Tibial artery (tissue), 4 donors: ENCODE data around the gene RELCH.

ENCODE experiments used
- DNase-seq, 2 donors: peaks; one replicate each; pipeline ENCODE4 v3.0.0-alpha.2; 2019
- H3K27ac ChIP-seq, 2 donors: fragments of 200-600 bp; sonication (generic) in 1 of 2; 1 replicate in 1 of 2; 2 replicates in 1 of 2; pipeline ENCODE4 v1.5.1; 2018 to 2019; ENCODE audit warnings: mild to moderate bottlenecking in 1 of 2
- H3K27me3 ChIP-seq, 2 donors: fragments of 200-600 bp; sonication (generic) in 1 of 2; one replicate each; pipeline versions ENCODE4 v1.5.1 to v1.6.0; 2016 to 2019
- H3K36me3 ChIP-seq, 3 donors: fragments of 200-600 bp; sonication (generic) in 2 of 3; one replicate each; pipeline ENCODE4 v1.5.1; 2016 to 2019; ENCODE audit warnings: mild to moderate bottlenecking in 2 of 3
- H3K4me1 ChIP-seq, 4 donors: fragments of 200-600 bp; sonication (generic) in 2 of 4; 1 replicate in 3 of 4; 2 replicates in 1 of 4; pipeline ENCODE4 v1.5.1; 2016 to 2019
- H3K4me3 ChIP-seq, 2 donors: fragments of 200-600 bp; sonication (generic) in 1 of 2; 1 replicate in 1 of 2; 2 replicates in 1 of 2; pipeline ENCODE4 v1.5.1; 2018 to 2019; ENCODE audit warnings: mild to moderate bottlenecking in 2 of 2
- H3K9me3 ChIP-seq, 3 donors: fragments of 200-600 bp; sonication (generic) in 1 of 3; one replicate each; pipeline ENCODE4 v1.5.1; 2016 to 2019
- intact Hi-C: fragments of 100-400 bp; cut with DNase I; formaldehyde crosslinking; loops from one replicate; pipeline ENCODE4 v1.15.0; 2023; ENCODE audit warnings: low total_unique reads
- TF ChIP-seq, protein P1 (sequence below), 2 experiments: fragments of 200-600 bp in 1 of 2; fragments of 450-650 bp in 1 of 2; IDR thresholded peaks; one replicate each; pipeline ENCODE4 v1.5.1; 2017 to 2019; ENCODE audit warnings: antibody characterized with exemption in 2 of 2, mild to moderate bottlenecking in 1 of 2, moderate library complexity in 1 of 2

The RELCH gene

DNA sequence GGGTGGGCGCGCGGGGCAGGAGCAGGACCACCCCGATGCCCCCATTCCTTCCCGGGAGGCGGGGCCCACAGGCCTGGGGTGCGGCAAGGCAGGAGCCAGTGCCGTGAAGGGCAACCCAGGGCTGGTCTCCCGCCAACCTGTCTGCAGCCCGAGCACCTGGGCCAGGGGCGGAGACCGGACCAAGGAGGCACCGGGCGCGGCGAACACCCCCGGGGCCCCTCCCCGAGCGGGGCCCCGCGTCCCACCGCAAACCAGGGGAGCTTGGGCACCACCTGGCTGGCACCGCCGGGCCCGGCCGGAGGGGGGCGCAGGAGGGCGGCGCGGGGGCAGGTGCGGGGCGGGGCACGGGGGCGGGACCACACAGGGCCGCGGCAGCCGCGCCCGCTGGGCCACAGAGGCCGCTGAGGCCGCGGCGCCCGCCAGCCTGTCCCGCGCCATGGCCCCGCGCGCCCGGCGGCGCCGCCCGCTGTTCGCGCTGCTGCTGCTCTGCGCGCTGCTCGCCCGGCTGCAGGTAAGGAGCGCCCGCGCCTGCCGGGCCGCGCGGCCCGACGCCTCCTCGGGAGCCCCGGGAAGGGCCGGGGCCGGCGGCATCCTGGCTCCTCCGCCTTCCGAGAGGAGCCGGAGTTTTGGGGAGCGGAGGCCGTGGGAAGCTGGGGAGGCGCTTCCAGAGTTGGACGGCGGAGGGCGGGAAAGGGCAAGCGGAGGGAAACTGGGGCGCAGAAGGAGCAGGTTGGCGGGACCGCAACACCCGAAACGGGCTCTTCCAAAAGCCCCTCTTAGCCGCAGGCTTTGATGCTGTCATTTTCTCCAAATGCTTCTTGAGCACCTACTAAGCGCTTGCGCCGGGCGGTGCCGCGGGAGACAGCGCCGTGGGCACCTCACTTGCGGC lies 138.1 kb downstream of the RELCH start, which contains the start of gene TNFRSF11A:
Gene TNFRSF11A, plus strand, starts transcription at position 394 of the 889 bp plus-strand sequence. Its CDS starts 43 bp downstream, at position 437.
- Histone ChIP-seq H3K9me3 (no peaks in the 10 kb centered on the region), H3K27ac (no peak within 1 kb of the TSS), H3K4me3 (peak within 1 kb of the TSS; percentile 47 to 48), H3K27me3 (peaks cover 0 to 59% of the 10 kb centered on the region in 2 donors), H3K4me1 (peaks cover 0 to 40% (median 18%) of the 10 kb centered on the region in 4 donors), H3K36me3 (no peaks in the 10 kb centered on the region)
- no peak for DNase-seq
- TF ChIP-seq, protein P1, sequence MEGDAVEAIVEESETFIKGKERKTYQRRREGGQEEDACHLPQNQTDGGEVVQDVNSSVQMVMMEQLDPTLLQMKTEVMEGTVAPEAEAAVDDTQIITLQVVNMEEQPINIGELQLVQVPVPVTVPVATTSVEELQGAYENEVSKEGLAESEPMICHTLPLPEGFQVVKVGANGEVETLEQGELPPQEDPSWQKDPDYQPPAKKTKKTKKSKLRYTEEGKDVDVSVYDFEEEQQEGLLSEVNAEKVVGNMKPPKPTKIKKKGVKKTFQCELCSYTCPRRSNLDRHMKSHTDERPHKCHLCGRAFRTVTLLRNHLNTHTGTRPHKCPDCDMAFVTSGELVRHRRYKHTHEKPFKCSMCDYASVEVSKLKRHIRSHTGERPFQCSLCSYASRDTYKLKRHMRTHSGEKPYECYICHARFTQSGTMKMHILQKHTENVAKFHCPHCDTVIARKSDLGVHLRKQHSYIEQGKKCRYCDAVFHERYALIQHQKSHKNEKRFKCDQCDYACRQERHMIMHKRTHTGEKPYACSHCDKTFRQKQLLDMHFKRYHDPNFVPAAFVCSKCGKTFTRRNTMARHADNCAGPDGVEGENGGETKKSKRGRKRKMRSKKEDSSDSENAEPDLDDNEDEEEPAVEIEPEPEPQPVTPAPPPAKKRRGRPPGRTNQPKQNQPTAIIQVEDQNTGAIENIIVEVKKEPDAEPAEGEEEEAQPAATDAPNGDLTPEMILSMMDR (IDR thresholded peaks at IDR 0.05), result peak in 1 of 2 experiments; percentile 6
- intact Hi-C loops, result loop anchor here (5.0 kb wide), 1 partner anchor 257 kb away; no protein-coding TSS in a partner anchor

DNA sequence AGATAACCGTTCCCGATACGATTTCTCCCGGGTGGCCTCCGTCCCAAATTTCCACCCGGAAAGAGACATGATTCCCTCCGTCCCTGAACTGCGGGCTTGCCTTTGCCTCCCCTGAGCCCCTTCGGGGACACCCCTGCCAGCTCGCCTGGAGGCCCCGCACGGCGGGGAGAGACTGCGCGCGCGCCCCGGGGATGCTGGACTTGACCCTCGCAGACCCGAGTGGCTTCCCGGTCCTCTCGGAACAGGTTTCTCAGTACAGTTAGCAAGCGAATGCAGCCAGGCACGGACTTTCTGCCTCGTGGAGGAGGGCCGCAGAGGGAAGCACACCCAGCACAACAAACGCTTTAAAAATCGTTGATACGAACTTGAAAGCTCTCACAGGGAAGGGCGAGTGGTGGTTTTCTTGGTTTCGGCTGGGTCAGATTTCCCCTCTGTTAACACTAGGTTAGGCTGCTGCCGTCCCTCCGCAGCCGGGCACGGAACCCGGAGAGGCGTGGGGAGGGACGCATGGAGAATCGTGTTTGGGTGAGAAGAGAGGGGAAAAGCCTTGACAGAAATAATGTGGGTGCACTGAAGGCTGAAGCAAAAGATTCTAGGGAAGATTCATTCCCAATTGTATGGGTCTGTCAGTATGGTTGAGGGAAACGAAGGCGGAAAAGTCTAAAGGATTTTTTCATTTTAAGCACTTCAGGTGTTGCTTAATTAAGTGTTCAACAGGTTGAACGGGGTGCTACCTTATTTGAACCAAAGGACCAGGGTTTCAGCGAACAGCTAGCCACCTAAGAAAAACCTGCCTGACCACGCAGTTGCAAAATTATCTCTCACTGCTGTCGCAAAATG lies 139.0 kb downstream of the RELCH start:
- peaks cover 0 to 65% of the 10 kb centered on the region in 2 donors for H3K27me3 ChIP-seq
- peak overlapping the region; percentile 47 to 48 for H3K4me3 ChIP-seq
- no peak overlapping the region for H3K27ac ChIP-seq
- peaks cover 0 to 41% (median 18%) of the 10 kb centered on the region in 4 donors for H3K4me1 ChIP-seq
- no peaks in the 10 kb centered on the region for H3K36me3 ChIP-seq
- no peaks in the 10 kb centered on the region for H3K9me3 ChIP-seq
- intact Hi-C loops, result no loop called here
- no peak for DNase-seq
- TF ChIP-seq, protein P1 (IDR thresholded peaks at IDR 0.05), result no peak

DNA sequence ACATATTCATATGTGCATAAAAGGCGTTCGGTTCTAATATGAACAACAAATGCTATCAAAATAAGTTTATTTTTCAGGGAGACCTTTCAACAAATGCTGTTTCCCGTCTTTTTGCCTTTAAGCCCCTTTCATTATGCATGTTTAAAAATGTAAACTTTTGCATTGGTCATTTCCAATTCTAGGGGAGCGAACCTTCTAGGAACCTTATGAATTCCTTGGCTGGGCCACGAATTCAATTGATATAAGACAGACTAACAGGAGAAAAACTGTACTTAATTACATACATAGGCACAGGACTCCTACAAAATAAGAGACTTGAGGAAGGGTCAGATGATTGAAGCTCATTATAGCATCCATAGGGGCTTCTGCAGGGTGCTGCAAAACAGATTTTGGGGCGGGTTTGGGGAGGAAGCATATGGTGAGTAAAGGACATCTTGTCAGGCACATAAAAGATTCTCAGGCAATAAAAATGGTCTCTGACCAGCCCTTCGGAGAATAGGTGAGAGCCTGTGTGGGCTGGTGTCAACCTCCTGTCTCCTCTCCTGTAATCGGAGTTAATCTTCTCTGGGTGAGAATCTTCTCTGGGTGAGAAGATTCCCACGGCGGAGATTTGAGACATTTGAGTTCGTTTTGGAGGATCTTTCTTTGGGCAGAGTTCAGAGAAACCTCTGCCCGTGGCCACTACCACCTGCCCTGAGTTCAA lies 139.7 kb downstream of the RELCH start:
- no peak for DNase-seq
- TF ChIP-seq, protein P1 (IDR thresholded peaks at IDR 0.05), result no peak
- intact Hi-C loops, result no loop called here
- H3K27ac ChIP-seq, result no peak overlapping the region
- H3K4me1 ChIP-seq, result peaks cover 0 to 41% (median 18%) of the 10 kb centered on the region in 4 donors
- H3K36me3 ChIP-seq, result no peaks in the 10 kb centered on the region
- H3K9me3 ChIP-seq, result no peaks in the 10 kb centered on the region
- no peak overlapping the region for H3K4me3 ChIP-seq
- H3K27me3 ChIP-seq, result peaks cover 0 to 70% of the 10 kb centered on the region in 2 donors

DNA sequence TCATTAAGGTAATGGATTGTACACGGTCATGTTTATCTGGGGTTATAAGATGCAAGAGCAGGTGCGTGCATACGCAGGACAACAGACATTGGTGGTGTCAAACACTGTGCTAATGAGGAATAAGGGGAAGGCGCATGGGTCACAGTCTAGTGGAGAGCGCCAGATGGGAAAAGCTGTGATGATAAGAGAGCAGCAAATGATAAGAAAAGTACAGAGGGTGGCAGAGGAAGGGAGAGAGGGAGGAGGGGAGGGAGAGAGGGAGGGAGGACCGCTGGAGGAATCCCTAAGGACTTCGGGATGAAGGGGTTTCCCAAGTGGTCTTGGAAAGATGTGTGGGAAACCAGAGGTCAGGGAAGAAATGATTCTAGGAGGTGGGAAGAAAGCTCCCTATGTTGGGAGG lies 140.9 kb downstream of the RELCH start:
- no peak for DNase-seq
- Histone ChIP-seq H3K4me1 (peaks cover 0 to 41% (median 18%) of the 10 kb centered on the region in 4 donors), H3K9me3 (no peaks in the 10 kb centered on the region), H3K4me3 (no peak overlapping the region), H3K27me3 (peaks cover 0 to 74% of the 10 kb centered on the region in 2 donors), H3K36me3 (no peaks in the 10 kb centered on the region), H3K27ac (no peak overlapping the region)
- TF ChIP-seq, protein P1 (IDR thresholded peaks at IDR 0.05), result no peak
- intact Hi-C loops, result no loop called here
